SK-N-SH (cell line): Measurements from ENCODE around the gene SPOCK3.

Source experiments
- CTCF ChIP-seq: fragments of 200-600 bp; sonication (generic); IDR thresholded peaks from 2 replicates; pipeline ENCODE4 v1.6.1; 2017; ENCODE audit warnings: antibody characterized with exemption, mild to moderate bottlenecking, moderate library complexity
- EP300 ChIP-seq, 2 experiments: IDR thresholded peaks; 2 replicates each; pipeline versions ENCODE4 v1.4.0 to v1.6.1; 2012; ENCODE audit warnings: borderline replicate concordance in 1 of 2, low read depth in 1 of 2, low read length in 1 of 2
- EZH2phosphoT487 ChIP-seq: fragments of 200-600 bp; sonication (generic); IDR thresholded peaks from 2 replicates; pipeline ENCODE4 v1.6.1; 2017; ENCODE audit warnings: low read depth, mixed run types, mild to moderate bottlenecking, antibody characterized with exemption, moderate library complexity, borderline replicate concordance
- POLR2AphosphoS5 ChIP-seq: IDR thresholded peaks from 2 replicates; pipeline ENCODE4 v1.6.1; 2012; ENCODE audit warnings: low read depth, low read length
- RAD21 ChIP-seq: IDR thresholded peaks from 2 replicates; pipeline ENCODE4 v1.6.1; 2012; ENCODE audit warnings: mild to moderate bottlenecking, low read length
- SIN3A ChIP-seq: IDR thresholded peaks from 2 replicates; pipeline ENCODE4 v1.6.1; 2012; ENCODE audit warnings: low read depth, mild to moderate bottlenecking, low read length, moderate library complexity, borderline replicate concordance
- YY1 ChIP-seq: IDR thresholded peaks from 2 replicates; pipeline ENCODE4 v1.4.0; 2012; ENCODE audit warnings: low read depth, mild to moderate bottlenecking

GRCh38 chr4:167041524-167041923 lies 192.8 kb downstream of the SPOCK3 start:
- TF ChIP-seq CTCF, result no peak
- no peak for TF ChIP-seq SIN3A
- TF ChIP-seq YY1, result no peak
- TF ChIP-seq EZH2phosphoT487, result no peak
- no peak for TF ChIP-seq POLR2AphosphoS5
- TF ChIP-seq RAD21, result no peak
- TF ChIP-seq EP300 (IDR thresholded peaks at IDR 0.05; ENCODE audit: borderline replicate concordance in 1 of 2, low read depth in 1 of 2, low read length in 1 of 2), result no peak
